Transverse colon (tissue), 4 donors: ENCODE data around the gene MARCHF3. TPM values are rescaled to one million over a fixed set of nuclear protein-coding genes. Genes with fewer than 3 reads are reported as not detected.
"Not testable (repeated sequence)": the region's sequence is repeated elsewhere in the genome, so short reads cannot be mapped to it uniquely, and the experiment has no call there.

Experiments
- DNase-seq: peaks from one replicate; pipeline ENCODE4 v3.0.0-alpha.2; 2019
- H3K27ac ChIP-seq, 4 donors: fragments of 200-600 bp; sonication (generic); 2 replicates each; pipeline ENCODE4 v1.5.1; 2016 to 2018; ENCODE audit warnings: inconsistent platforms in 4 of 4
- H3K27me3 ChIP-seq: fragments of 200-600 bp; sonication (generic); 2 replicates; pipeline ENCODE4 v1.5.1; 2017; ENCODE audit warnings: inconsistent platforms
- H3K36me3 ChIP-seq, 4 donors: fragments of 200-600 bp; sonication (generic); 2 replicates each; pipeline ENCODE4 v1.5.1; 2017 to 2019; ENCODE audit warnings: inconsistent platforms in 4 of 4
- H3K4me1 ChIP-seq, 4 donors: fragments of 200-600 bp; sonication (generic); 2 replicates each; pipeline ENCODE4 v1.5.1; 2017 to 2020; ENCODE audit warnings: inconsistent platforms in 4 of 4
- H3K4me3 ChIP-seq, 4 donors: fragments of 200-600 bp; sonication (generic); 1 replicate in 1 of 4; 2 replicates in 3 of 4; pipeline versions ENCODE4 v1.5.1 to v1.6.1; 2017 to 2019; ENCODE audit warnings: inconsistent platforms in 4 of 4
- H3K9me3 ChIP-seq, 2 donors: fragments of 200-600 bp; sonication (generic); 2 replicates each; pipeline ENCODE4 v1.5.1; 2017 to 2019; ENCODE audit warnings: inconsistent platforms in 2 of 2
- EP300 ChIP-seq: sonication (generic); formaldehyde crosslinking; IDR thresholded peaks from one replicate; pipeline ENCODE4 v1.6.1; 2017; ENCODE audit warnings: antibody characterized with exemption, low read depth
- POLR2A ChIP-seq: fragments of 450-650 bp; IDR thresholded peaks from one replicate; pipeline ENCODE4 v1.6.1; 2016; ENCODE audit warnings: antibody characterized with exemption, mild to moderate bottlenecking, moderate library complexity
- POLR2AphosphoS5 ChIP-seq, 3 donors: sonication (generic); formaldehyde crosslinking; IDR thresholded peaks; one replicate each; pipeline ENCODE4 v1.6.1; 2016; ENCODE audit warnings: antibody characterized with exemption in 3 of 3
- WGBS, 2 donors: methylation state at CpG; one replicate each; pipeline ENCODE4 v1.1.5; 2018; ENCODE audit warnings: low coverage in 1 of 2; 5-methylcytosine and 5-hydroxymethylcytosine counted together
- in situ Hi-C, 4 donors: fragments of 200-750 bp; cut with MboI; loops; one replicate each; pipeline versions ENCODE4 v1.15.0 to v1.15.1; 2017; ENCODE audit warnings: low sequenced_read_pairs in 3 of 4, low pct_ligation_motif_present in 1 of 4, low pct_unique_long_range_greater_than_20kb in 1 of 4
- intact Hi-C: fragments of 100-400 bp; cut with DNase I; formaldehyde crosslinking; loops from one replicate; pipeline ENCODE4 v1.15.1; 2023; ENCODE audit warnings: low total_unique reads
- total RNA-seq, 4 donors: library from RNA; depleted of rRNA; stranded (reverse); fragments of >200 nt; gene quantifications; one replicate each; pipeline ENCODE4 v1.1.0, GENCODE V29; 2016
- TF ChIP-seq, protein P1 (sequence below), 5 experiments: fragments of 200-600 bp in 3 of 5; fragments of 450-650 bp in 2 of 5; sonication (generic) in 3 of 5; IDR thresholded peaks; 1 replicate in 2 of 5; 2 replicates in 3 of 5; pipeline ENCODE4 v1.5.1; 2016 to 2017; ENCODE audit warnings: antibody characterized with exemption in 5 of 5, inconsistent platforms in 3 of 5, mild to moderate bottlenecking in 2 of 5, moderate library complexity in 1 of 5

Gene MARCHF3
- total RNA-seq, 4 donors from 2014 or later: 20.3 to 29.6 (median 23.0) TPM

DNA sequence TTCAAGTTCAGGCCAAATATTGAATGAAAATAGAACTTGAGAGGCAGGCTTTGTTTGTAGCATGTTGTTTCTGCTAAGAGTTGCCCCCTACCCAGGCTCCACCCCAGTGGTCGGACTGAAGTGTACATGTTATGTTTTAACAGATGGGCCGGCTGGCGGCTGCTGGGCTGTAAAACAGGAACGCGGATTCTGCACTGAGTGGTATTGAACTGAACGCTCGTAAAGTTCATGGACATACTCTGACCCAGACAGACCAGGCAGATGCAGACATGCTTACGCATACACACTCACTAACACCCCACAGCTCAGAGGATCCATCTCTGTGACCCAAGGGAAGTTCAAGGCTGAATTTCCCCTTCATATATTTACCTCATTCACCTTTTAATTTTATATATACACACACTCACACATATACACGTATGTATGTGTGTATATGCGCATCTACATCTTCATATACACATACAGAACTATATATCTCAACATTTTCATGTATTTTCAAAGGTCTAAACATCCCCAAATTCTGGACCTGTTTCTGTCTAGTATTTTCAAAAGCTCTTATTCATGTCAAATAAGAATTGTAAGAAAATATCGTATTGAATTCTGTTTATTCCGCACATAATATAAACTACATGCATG, 1.4 kb downstream of the MARCHF3 start:
- Histone ChIP-seq H3K27ac (peak overlapping the region; percentile 88 to 95 (median 91)), H3K9me3 (no peaks in the 10 kb centered on the region), H3K4me3 (peak overlapping the region; percentile 58 to 74 (median 64)), H3K27me3 (no peaks in the 10 kb centered on the region), H3K4me1 (peaks cover 0 to 40% (median 8%) of the 10 kb centered on the region in 4 donors), H3K36me3 (no peaks in the 10 kb centered on the region)
- peak in 1 of 3 donors; percentile 18 for TF ChIP-seq POLR2AphosphoS5 (IDR thresholded peaks at IDR 0.05)
- TF ChIP-seq EP300: no peak
- intact Hi-C loops: loop anchor here (10.0 kb wide), 1 partner anchor 174 kb away; no protein-coding TSS in a partner anchor
- DNase-seq: peak; percentile 57
- 36 to 46% methylated on average over 12 of the region's 12 CpGs for WGBS, 2 donors
- in situ Hi-C loops: loop anchor here in 1 of 4 donors (25.0 kb wide), 1 partner anchor 167 kb away; no protein-coding TSS in a partner anchor

DNA sequence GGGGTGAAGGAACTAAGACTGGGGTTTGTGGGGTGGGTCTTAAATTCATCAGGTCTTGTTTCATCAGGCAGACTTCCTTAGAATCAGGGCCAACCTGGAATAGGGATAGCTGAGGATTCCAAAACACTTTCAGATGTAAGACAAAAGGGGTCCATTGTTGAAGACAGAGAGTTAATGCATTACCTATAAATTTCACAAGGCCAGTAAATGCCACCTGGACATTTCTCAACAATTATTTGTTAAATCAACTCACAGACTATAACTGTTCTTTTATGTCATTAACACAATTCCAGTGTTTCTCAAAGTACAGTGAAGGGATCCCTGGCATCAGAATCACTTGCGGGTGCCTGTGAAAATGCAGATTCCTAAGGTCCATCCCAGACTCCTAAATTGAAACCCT, 2.8 kb downstream of the MARCHF3 start:
- no peaks in the 10 kb centered on the region for H3K9me3 ChIP-seq
- intact Hi-C loops: loop anchor here (10.0 kb wide), 1 partner anchor 173 kb away; no protein-coding TSS in a partner anchor
- WGBS, 2 donors: 100% methylated on average over 1 of the region's 1 CpG; no CpG with 5 or more reads in 1 of the 2 donors
- no peaks in the 10 kb centered on the region for H3K36me3 ChIP-seq
- H3K4me1 ChIP-seq: peaks cover 0 to 40% (median 8%) of the 10 kb centered on the region in 4 donors
- no peaks in the 10 kb centered on the region for H3K27me3 ChIP-seq
- H3K27ac ChIP-seq: no peak overlapping the region
- TF ChIP-seq POLR2A: no peak
- TF ChIP-seq, protein P1, sequence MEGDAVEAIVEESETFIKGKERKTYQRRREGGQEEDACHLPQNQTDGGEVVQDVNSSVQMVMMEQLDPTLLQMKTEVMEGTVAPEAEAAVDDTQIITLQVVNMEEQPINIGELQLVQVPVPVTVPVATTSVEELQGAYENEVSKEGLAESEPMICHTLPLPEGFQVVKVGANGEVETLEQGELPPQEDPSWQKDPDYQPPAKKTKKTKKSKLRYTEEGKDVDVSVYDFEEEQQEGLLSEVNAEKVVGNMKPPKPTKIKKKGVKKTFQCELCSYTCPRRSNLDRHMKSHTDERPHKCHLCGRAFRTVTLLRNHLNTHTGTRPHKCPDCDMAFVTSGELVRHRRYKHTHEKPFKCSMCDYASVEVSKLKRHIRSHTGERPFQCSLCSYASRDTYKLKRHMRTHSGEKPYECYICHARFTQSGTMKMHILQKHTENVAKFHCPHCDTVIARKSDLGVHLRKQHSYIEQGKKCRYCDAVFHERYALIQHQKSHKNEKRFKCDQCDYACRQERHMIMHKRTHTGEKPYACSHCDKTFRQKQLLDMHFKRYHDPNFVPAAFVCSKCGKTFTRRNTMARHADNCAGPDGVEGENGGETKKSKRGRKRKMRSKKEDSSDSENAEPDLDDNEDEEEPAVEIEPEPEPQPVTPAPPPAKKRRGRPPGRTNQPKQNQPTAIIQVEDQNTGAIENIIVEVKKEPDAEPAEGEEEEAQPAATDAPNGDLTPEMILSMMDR (IDR thresholded peaks at IDR 0.05): no peak
- in situ Hi-C loops: loop anchor here in 1 of 4 donors (25.0 kb wide), 1 partner anchor 165 kb away; no protein-coding TSS in a partner anchor
- H3K4me3 ChIP-seq: no peak overlapping the region
- no peak for DNase-seq

DNA sequence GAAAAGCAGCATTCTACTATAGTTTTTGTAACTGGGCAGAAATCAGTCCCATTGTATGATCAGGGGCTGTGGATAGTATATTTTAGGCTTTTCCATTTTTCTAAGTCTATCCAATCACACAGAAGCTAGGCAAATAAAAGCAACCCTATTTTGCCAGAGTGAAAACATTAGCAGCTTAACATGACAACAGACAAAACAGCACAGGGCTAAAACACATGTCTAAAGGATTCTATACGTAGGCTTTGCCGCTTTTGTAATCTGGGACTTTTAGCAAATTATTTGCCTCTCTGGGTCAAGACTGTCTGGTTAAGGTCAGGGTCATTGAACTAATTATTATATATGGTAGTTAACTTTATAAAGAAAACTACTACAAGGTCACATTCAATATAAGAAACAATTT, 4.2 kb downstream of the MARCHF3 start:
- DNase-seq: no peak
- Histone ChIP-seq H3K27ac (no peak overlapping the region), H3K4me1 (peaks cover 0 to 32% (median 3%) of the 10 kb centered on the region in 4 donors), H3K4me3 (no peak overlapping the region), H3K36me3 (no peaks in the 10 kb centered on the region), H3K27me3 (no peaks in the 10 kb centered on the region), H3K9me3 (no peaks in the 10 kb centered on the region)
- intact Hi-C loops: loop anchor here (10.0 kb wide), 1 partner anchor 171 kb away; no protein-coding TSS in a partner anchor
- in situ Hi-C loops: loop anchor here in 1 of 4 donors (25.0 kb wide), 1 partner anchor 164 kb away; no protein-coding TSS in a partner anchor
- no peak for TF ChIP-seq POLR2A
- no peak for TF ChIP-seq POLR2AphosphoS5 (IDR thresholded peaks at IDR 0.05)
- TF ChIP-seq, protein P1 (IDR thresholded peaks at IDR 0.05): no peak
- no peak for TF ChIP-seq EP300
- 89 to 100% methylated on average over 2 of the region's 2 CpGs for WGBS, 2 donors

DNA sequence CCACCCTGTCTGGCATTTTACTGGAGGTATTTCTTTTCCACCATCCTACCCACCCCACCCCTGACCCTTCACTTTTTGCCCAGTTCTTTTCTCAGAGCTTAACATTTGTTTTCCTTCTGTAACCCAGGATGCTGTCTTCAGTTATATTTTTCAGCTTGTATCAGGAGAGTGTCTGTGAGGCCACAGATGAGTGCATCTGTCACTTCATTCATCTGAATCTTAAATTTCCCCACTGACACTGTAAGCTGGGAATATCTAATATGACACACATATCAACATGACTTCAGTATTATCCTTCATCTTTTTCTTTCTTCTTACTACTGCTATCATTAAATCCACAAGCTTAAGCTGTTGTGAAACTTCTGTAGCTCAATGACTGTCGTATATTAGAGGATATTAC, 4.9 kb downstream of the MARCHF3 start:
- in situ Hi-C loops (loop anchor here in 1 of 4 donors (25.0 kb wide), 1 partner anchor 163 kb away; no protein-coding TSS in a partner anchor), intact Hi-C loops (loop anchor here (10.0 kb wide), 1 partner anchor 171 kb away; no protein-coding TSS in a partner anchor)
- 75 to 86% methylated on average over 1 of the region's 1 CpG for WGBS, 2 donors
- Histone ChIP-seq H3K9me3 (no peaks in the 10 kb centered on the region), H3K4me3 (no peak overlapping the region), H3K27ac (no peak overlapping the region), H3K27me3 (no peaks in the 10 kb centered on the region), H3K36me3 (no peaks in the 10 kb centered on the region), H3K4me1 (peaks cover 0 to 30% (median 2%) of the 10 kb centered on the region in 4 donors)
- no peak for TF ChIP-seq POLR2AphosphoS5 (IDR thresholded peaks at IDR 0.05)
- no peak for DNase-seq

DNA sequence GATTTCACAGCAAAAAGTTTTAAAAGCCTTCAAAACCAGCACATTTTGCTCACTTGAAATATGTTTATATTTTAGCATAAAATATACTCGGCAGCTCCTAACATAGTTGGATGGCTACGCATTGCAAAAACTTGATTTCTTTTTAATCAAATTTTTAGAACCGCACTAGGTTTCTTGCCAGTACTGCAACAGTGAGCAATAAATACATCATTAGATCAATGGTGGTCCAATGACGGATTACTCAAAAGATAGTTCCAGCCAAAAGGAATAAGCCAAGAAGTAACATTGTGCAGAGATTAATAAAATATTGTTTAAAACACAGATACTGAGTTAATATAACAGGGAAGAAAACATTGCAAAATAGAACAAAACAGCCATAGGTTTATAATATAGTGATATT, 5.5 kb downstream of the MARCHF3 start:
- in situ Hi-C loops: loop anchor here in 1 of 4 donors (25.0 kb wide), 1 partner anchor 163 kb away; no protein-coding TSS in a partner anchor
- 75 to 82% methylated on average over 2 to 4 of the region's 4 CpGs for WGBS, 2 donors
- DNase-seq: no peak

DNA sequence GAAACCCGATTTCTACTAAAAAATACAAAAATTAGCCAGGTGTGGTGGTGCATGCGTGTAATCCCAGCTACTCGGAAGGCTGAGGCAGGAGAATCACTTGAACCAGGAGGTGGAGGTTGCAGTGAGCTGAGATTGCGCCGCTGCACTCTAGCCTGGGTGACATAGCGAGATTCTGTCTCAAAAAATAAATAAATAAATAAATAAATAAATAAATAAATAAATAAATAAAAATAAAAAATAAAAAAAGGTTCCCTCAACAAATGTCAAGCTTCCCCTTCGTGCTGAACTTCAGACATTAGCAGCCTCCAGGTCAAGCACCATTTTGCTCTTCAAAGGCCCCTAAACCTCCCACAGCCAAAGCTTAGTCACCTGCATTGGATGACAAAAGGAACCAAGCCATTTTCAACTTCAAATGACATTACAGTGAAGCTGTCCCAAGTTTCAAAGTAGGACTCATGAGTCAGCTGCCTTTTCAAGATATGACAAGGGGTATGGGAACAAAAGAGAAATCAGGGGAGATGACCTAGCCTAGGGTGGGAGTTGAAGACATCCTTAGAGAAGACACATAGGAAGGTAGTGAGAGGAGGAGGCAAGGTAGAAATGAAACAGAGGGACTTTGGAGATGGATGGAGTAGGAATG, 6.7 kb downstream of the MARCHF3 start:
- H3K4me3 ChIP-seq, H3K27ac ChIP-seq, H3K9me3 ChIP-seq, DNase-seq, in situ Hi-C loops, H3K27me3 ChIP-seq, H3K36me3 ChIP-seq: not testable (repeated sequence)
- intact Hi-C loops: loop anchor here (10.0 kb wide), 1 partner anchor 169 kb away; no protein-coding TSS in a partner anchor
- 95% methylated on average over 7 of the region's 7 CpGs for WGBS, 2 donors
- peaks cover 0 to 22% (median 1%) of the 10 kb centered on the region in 4 donors for H3K4me1 ChIP-seq

More for the DNA sequence above, 5.5 kb downstream of the MARCHF3 start:
- Histone ChIP-seq H3K27ac (no peak overlapping the region), H3K4me1 (peaks cover 0 to 30% (median 2%) of the 10 kb centered on the region in 4 donors), H3K27me3 (no peaks in the 10 kb centered on the region), H3K9me3 (no peaks in the 10 kb centered on the region), H3K4me3 (no peak overlapping the region), H3K36me3 (no peaks in the 10 kb centered on the region)
- intact Hi-C loops: loop anchor here (10.0 kb wide), 1 partner anchor 170 kb away; no protein-coding TSS in a partner anchor
- TF ChIP-seq POLR2AphosphoS5 (IDR thresholded peaks at IDR 0.05) (no peak), POLR2A (no peak), EP300 (no peak)
- TF ChIP-seq, protein P1 (IDR thresholded peaks at IDR 0.05): no peak
